Testis (tissue), 3 donors: ENCODE data around the gene HOXB4. TPM values are rescaled to one million over a fixed set of nuclear protein-coding genes. Genes with fewer than 3 reads are reported as not detected.

Experiments
- DNase-seq: peaks from one replicate; pipeline ENCODE4 v3.0.0-alpha.2; 2019
- H3K27ac ChIP-seq, 2 donors: fragments of 200-600 bp; sonication (generic); one replicate each; pipeline ENCODE4 v1.5.1; 2019
- H3K27me3 ChIP-seq: fragments of 200-600 bp; sonication (generic); one replicate; pipeline ENCODE4 v1.5.1; 2019
- H3K36me3 ChIP-seq: fragments of 200-600 bp; sonication (generic); one replicate; pipeline ENCODE4 v1.5.1; 2017; ENCODE audit warnings: low read depth; ENCODE audit errors: missing control alignments
- H3K4me1 ChIP-seq: fragments of 200-600 bp; sonication (generic); one replicate; pipeline ENCODE4 v1.5.1; 2019
- H3K4me3 ChIP-seq, 2 donors: fragments of 200-600 bp; sonication (generic); one replicate each; pipeline ENCODE4 v1.5.1; 2017 to 2019
- H3K9me3 ChIP-seq: fragments of 200-600 bp; sonication (generic); one replicate; pipeline ENCODE4 v1.5.1; 2017
- POLR2A ChIP-seq: fragments of 450-650 bp; IDR thresholded peaks from one replicate; pipeline ENCODE4 v1.6.1; 2017; ENCODE audit warnings: antibody characterized with exemption, mild to moderate bottlenecking, moderate library complexity
- WGBS, 2 donors: methylation state at CpG; one replicate each; pipeline ENCODE4 v1.1.5; 2018; 5-methylcytosine and 5-hydroxymethylcytosine counted together
- intact Hi-C: fragments of 100-400 bp; cut with DNase I; formaldehyde crosslinking; loops from one replicate; pipeline ENCODE4 v1.15.1; 2023; ENCODE audit warnings: low total_unique reads
- polyA plus RNA-seq: library from polyadenylated mRNA; stranded (reverse); fragments of 350-450 nt; fragmentation: Illumina TruSeq; extraction: RNeasy Lipid Tissue Mini Kit (QIAGEN cat#74804); gene quantifications from one replicate; pipeline ENCODE4 v1.2.3, GENCODE V29; 2014; ENCODE audit warnings: low read depth, low replicate concordance; ENCODE audit not compliant: insufficient read depth
- total RNA-seq, 2 donors: library from RNA; depleted of rRNA; stranded (reverse); fragments of >200 nt; gene quantifications; one replicate each; pipeline ENCODE4 v1.2.3, GENCODE V29; 2016
- TF ChIP-seq, protein P1 (sequence below), 3 experiments: fragments of 450-650 bp in 2 of 3; fragments of 200-600 bp in 1 of 3; sonication (generic) in 1 of 3; IDR thresholded peaks; one replicate each; pipeline ENCODE4 v1.5.1; 2016 to 2019; ENCODE audit warnings: antibody characterized with exemption in 3 of 3, mild to moderate bottlenecking in 2 of 3, moderate library complexity in 1 of 3

The HOXB4 gene
- total and polyA plus RNA-seq, 3 donors from 2014 or later, result 1.6 to 1.8 (median 1.6) TPM

DNA sequence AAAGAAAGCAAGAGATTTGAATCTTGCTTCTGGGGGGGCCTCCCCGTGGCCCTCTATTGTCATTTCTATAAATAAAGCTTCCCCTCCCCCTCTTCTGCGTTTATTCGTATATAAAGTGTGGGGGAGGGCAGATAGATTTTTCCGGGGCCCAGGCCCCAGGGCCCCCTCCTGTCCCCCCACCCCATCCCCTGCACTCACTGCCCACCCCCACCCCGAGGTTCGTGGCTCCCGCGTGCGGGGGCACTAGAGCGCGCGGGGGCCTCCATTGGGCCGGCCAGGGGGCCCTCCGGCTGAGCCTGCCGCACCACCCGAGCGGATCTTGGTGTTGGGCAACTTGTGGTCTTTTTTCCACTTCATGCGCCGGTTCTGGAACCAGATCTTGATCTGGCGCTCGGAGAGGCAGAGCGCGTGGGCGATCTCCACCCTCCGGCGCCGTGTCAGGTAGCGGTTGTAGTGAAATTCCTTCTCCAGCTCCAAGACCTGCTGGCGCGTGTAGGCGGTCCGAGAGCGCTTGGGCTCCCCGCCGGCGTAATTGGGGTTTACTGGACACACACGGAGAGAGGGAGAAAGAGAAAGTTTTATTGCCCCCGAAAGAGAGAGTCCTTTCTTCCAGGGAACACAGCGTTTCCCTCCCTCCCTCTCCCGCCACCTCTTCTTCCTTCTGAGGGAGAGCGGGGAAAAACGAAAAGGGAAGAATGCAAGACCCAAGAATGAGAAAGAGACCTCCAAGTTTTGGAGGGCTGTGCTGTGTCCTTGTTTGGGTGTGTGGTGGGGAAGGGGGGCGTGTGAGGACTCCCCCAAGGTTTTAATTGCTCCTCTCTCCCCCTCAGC is 1.5 kb downstream of the HOXB4 start:
- H3K4me1 ChIP-seq, result no peaks in the 10 kb centered on the region
- no peak overlapping the region for H3K27ac ChIP-seq
- H3K27me3 ChIP-seq, result no peaks in the 10 kb centered on the region

DNA sequence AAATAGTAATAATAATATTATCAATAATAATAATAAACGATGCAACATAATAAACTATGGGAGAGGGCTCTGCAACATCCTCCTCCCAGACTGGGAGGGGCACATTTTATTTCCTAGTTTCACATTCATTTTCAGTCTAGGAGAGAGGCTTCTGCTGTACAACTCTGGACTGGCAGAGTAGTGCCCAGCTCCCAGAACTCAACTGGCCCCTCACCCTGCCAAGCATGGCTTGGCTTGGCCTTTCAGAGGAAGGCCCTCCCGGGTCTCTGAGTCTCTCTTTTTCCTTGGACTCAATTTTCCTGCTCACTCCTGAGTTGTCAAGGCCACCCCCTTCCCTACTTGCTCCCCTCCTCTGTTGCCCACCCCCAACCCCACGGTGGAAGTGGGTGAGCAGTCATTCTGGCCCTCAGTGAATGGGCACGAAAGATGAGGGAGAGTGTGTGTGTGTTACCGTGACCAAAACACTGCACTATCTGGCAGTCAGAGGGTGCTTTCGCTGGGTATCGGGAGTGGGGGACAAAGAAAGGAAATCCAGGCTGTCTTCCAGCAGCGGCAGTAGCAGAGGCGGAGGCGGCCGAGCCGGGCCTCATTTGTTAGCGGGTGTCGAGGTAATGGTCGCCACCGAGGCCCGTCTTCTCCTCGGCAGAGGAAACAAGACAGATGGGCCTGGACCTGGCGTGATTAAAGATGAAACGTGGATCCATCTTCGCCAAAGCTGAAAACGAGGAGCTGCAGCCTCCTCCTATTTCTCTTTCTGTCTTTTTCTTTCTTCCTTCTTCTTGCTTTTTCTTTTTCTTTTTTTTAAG is 2.3 kb downstream of the HOXB4 start:
- Histone ChIP-seq H3K9me3 (no peaks in the 10 kb centered on the region), H3K4me3 (peak overlapping the region; percentile 18 to 44), H3K27ac (no peak overlapping the region), H3K36me3 (no peaks in the 10 kb centered on the region), H3K27me3 (no peaks in the 10 kb centered on the region), H3K4me1 (no peaks in the 10 kb centered on the region)
- TF ChIP-seq, protein P1, sequence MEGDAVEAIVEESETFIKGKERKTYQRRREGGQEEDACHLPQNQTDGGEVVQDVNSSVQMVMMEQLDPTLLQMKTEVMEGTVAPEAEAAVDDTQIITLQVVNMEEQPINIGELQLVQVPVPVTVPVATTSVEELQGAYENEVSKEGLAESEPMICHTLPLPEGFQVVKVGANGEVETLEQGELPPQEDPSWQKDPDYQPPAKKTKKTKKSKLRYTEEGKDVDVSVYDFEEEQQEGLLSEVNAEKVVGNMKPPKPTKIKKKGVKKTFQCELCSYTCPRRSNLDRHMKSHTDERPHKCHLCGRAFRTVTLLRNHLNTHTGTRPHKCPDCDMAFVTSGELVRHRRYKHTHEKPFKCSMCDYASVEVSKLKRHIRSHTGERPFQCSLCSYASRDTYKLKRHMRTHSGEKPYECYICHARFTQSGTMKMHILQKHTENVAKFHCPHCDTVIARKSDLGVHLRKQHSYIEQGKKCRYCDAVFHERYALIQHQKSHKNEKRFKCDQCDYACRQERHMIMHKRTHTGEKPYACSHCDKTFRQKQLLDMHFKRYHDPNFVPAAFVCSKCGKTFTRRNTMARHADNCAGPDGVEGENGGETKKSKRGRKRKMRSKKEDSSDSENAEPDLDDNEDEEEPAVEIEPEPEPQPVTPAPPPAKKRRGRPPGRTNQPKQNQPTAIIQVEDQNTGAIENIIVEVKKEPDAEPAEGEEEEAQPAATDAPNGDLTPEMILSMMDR (IDR thresholded peaks at IDR 0.05), result no peak
- no peak for TF ChIP-seq POLR2A
- DNase-seq, result no peak
- 13 to 16% methylated on average over 22 of the region's 22 CpGs for WGBS, 2 donors
- intact Hi-C loops, result no loop called here

More for the DNA sequence above, 1.5 kb downstream of the HOXB4 start:
- no peaks in the 10 kb centered on the region for H3K36me3 ChIP-seq
- no peak for DNase-seq
- peak overlapping the region; percentile 18 to 44 for H3K4me3 ChIP-seq
- TF ChIP-seq, protein P1 (IDR thresholded peaks at IDR 0.05), result no peak
- TF ChIP-seq POLR2A, result no peak
- WGBS, 2 donors, result 2 to 4% methylated on average over 24 to 43 of the region's 43 CpGs
- no peaks in the 10 kb centered on the region for H3K9me3 ChIP-seq
- intact Hi-C loops, result no loop called here

DNA sequence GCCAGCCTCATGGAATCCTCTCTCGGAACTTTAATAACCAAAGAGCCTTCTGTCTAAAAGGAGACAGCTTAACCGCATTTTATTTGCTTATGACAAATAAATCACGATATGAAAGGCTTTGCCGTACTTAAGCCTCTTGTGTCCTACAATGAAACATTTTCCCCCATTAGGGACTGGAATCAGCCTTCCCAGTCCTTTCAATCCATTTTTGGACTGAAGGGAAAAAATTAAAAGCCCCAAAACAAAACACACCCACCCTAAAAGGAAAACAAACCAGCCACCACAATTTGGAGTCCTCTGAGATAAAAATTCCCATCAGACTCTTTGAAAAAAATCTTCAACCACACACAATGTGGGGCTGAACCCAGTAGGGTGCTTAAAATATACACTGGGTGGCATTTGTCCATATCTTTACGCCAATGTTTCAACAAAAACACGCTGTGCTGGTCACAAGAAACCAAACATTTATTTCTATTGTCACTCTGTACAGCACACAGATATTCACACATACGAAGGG is 3.0 kb downstream of the HOXB4 start:
- Histone ChIP-seq H3K36me3 (no peaks in the 10 kb centered on the region), H3K4me3 (no peak overlapping the region), H3K27me3 (no peaks in the 10 kb centered on the region), H3K27ac (no peak overlapping the region), H3K4me1 (no peaks in the 10 kb centered on the region), H3K9me3 (no peaks in the 10 kb centered on the region)
- intact Hi-C loops, result no loop called here
- TF ChIP-seq, protein P1 (IDR thresholded peaks at IDR 0.05), result no peak
- no peak for TF ChIP-seq POLR2A
- DNase-seq, result no peak
- WGBS, 2 donors, result 45 to 51% methylated on average over 7 of the region's 7 CpGs

DNA sequence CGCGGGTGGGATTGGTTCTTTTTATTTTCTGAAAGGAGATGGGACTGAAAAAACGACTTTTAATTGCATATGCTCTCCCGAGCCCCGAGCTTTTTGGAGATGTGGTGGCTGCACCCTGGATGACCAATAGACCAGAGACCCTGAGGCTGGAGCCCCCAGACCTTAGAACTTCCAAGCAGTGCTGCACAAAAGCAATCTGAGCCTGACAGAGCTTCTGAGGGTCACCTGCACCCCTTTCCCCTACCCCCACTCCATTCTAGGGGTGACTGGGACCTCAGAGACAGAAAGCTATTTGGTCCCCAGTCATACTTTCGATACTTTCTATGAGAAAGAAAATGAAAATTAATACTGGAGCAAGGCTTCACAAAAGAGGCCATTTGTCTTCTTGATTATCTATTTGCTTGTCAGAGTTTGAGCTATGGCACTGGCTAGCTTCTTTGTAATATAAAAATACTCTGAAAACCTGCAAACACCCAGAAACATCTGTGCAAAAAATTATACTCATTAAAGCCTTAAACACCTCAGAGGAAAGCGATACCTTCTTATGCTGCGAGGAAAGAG is 3.6 kb downstream of the HOXB4 start:
- no peaks in the 10 kb centered on the region for H3K9me3 ChIP-seq
- H3K4me3 ChIP-seq, result no peak overlapping the region
- no peak for TF ChIP-seq POLR2A
- TF ChIP-seq, protein P1 (IDR thresholded peaks at IDR 0.05), result no peak
- intact Hi-C loops, result no loop called here
- no peak for DNase-seq
- H3K27ac ChIP-seq, result no peak overlapping the region
- no peaks in the 10 kb centered on the region for H3K4me1 ChIP-seq
- no peaks in the 10 kb centered on the region for H3K36me3 ChIP-seq
- WGBS, 2 donors, result 37 to 39% methylated on average over 8 of the region's 8 CpGs
- no peaks in the 10 kb centered on the region for H3K27me3 ChIP-seq
